Ishikawa (cell line): ENCODE data around the gene RARB.

Experiments used
- CEBPB ChIP-seq: IDR thresholded peaks from 2 replicates; pipeline ENCODE4 v1.6.1; 2012
- CREB1 ChIP-seq: IDR thresholded peaks from 2 replicates; pipeline ENCODE4 v1.6.1; 2012; ENCODE audit warnings: low read depth
- EGR1 ChIP-seq: IDR thresholded peaks from 2 replicates; pipeline ENCODE4 v1.6.1; 2012
- EP300 ChIP-seq: IDR thresholded peaks from 2 replicates; pipeline ENCODE4 v1.6.1; 2012; ENCODE audit warnings: borderline replicate concordance
- FOXM1 ChIP-seq: IDR thresholded peaks from 2 replicates; pipeline ENCODE4 v1.6.1; 2012; ENCODE audit warnings: low read depth, borderline replicate concordance
- NFIC ChIP-seq: IDR thresholded peaks from 2 replicates; pipeline ENCODE4 v1.6.1; 2012
- RAD21 ChIP-seq: IDR thresholded peaks from 2 replicates; pipeline ENCODE4 v1.6.1; 2012; ENCODE audit warnings: low read depth
- TAF1 ChIP-seq: IDR thresholded peaks from 2 replicates; pipeline ENCODE4 v1.6.1; 2012; ENCODE audit warnings: low read depth, mild to moderate bottlenecking
- TCF12 ChIP-seq: IDR thresholded peaks from 2 replicates; pipeline ENCODE4 v1.6.1; 2012; ENCODE audit warnings: low read depth
- TEAD4 ChIP-seq: IDR thresholded peaks from 2 replicates; pipeline ENCODE4 v1.6.1; 2012
- YY1 ChIP-seq: IDR thresholded peaks from 2 replicates; pipeline ENCODE4 v1.6.1; 2012; ENCODE audit warnings: low read depth
- ZBTB7A ChIP-seq: IDR thresholded peaks from 2 replicates; pipeline ENCODE4 v1.6.1; 2012; ENCODE audit warnings: low read depth
- TF ChIP-seq, protein P1 (sequence below): IDR thresholded peaks from 2 replicates; pipeline ENCODE4 v1.6.1; 2012
- TF ChIP-seq, protein P2 (sequence below): IDR thresholded peaks from 2 replicates; pipeline ENCODE4 v1.6.1; 2012; ENCODE audit warnings: low read depth, mild to moderate bottlenecking
- TF ChIP-seq, protein P3 (sequence below): IDR thresholded peaks from 2 replicates; pipeline ENCODE4 v1.6.1; 2012

Gene RARB

DNA sequence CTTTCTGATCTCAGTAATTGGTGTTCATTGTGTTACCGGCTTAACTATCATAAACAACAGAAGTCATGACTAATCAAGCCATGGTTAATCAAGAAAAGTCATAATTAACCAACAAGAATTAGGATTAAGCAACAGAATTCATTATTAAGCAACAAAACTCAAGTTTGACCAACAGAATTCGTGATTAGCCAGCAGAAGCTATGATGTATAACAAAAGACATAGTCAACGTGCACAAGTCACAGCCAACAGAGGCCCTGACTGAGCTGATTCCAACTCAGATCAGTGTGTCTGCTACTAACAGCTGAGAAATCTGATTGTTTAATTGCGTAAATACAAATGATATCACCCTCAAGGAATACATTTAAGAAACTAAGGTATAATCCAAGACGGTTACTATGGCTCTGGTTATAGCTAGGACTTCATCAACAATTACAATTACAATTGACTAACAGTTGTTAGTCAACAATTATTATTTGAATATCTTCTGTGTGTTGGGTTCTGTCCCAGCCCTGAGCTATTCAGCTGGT is 67.7 kb downstream of the RARB start:
- TF ChIP-seq EGR1 (no peak), CEBPB (no peak), FOXM1 (no peak), NFIC (no peak), EP300 (no peak), TAF1 (no peak), TEAD4 (no peak), CREB1 (no peak), ZBTB7A (no peak), TCF12 (no peak), RAD21 (no peak), YY1 (no peak)
- TF ChIP-seq, protein P1, sequence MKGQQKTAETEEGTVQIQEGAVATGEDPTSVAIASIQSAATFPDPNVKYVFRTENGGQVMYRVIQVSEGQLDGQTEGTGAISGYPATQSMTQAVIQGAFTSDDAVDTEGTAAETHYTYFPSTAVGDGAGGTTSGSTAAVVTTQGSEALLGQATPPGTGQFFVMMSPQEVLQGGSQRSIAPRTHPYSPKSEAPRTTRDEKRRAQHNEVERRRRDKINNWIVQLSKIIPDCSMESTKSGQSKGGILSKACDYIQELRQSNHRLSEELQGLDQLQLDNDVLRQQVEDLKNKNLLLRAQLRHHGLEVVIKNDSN = no peak
- TF ChIP-seq, protein P2, sequence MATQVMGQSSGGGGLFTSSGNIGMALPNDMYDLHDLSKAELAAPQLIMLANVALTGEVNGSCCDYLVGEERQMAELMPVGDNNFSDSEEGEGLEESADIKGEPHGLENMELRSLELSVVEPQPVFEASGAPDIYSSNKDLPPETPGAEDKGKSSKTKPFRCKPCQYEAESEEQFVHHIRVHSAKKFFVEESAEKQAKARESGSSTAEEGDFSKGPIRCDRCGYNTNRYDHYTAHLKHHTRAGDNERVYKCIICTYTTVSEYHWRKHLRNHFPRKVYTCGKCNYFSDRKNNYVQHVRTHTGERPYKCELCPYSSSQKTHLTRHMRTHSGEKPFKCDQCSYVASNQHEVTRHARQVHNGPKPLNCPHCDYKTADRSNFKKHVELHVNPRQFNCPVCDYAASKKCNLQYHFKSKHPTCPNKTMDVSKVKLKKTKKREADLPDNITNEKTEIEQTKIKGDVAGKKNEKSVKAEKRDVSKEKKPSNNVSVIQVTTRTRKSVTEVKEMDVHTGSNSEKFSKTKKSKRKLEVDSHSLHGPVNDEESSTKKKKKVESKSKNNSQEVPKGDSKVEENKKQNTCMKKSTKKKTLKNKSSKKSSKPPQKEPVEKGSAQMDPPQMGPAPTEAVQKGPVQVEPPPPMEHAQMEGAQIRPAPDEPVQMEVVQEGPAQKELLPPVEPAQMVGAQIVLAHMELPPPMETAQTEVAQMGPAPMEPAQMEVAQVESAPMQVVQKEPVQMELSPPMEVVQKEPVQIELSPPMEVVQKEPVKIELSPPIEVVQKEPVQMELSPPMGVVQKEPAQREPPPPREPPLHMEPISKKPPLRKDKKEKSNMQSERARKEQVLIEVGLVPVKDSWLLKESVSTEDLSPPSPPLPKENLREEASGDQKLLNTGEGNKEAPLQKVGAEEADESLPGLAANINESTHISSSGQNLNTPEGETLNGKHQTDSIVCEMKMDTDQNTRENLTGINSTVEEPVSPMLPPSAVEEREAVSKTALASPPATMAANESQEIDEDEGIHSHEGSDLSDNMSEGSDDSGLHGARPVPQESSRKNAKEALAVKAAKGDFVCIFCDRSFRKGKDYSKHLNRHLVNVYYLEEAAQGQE = no peak
- TF ChIP-seq, protein P3, sequence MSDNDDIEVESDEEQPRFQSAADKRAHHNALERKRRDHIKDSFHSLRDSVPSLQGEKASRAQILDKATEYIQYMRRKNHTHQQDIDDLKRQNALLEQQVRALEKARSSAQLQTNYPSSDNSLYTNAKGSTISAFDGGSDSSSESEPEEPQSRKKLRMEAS = no peak

DNA sequence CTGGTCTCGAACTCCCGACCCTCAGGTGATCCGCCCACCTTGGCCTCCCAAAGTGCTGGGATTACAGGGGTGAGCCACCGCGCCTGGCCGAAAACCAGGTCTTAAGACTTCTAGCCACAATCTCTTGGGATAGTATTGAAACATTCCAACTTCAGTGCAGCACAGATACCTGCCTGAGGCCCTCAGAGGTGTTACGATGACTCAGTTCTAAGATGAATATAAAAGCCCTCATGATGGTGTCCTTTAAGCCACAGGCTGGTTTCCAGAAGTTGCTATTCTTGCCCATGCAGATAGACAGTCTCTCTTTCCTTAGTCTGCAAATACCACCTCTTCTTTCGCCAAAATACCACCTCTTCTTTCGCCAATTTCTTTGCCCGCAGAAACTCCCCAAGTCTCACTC is 69.0 kb downstream of the RARB start:
- TF ChIP-seq TEAD4 (no peak), RAD21 (no peak), EP300 (no peak), YY1 (no peak), ZBTB7A (no peak), TCF12 (no peak), CREB1 (no peak), FOXM1 (no peak), NFIC (no peak), TAF1 (no peak), EGR1 (no peak), CEBPB (no peak)
- TF ChIP-seq, protein P1 = no peak
- TF ChIP-seq, protein P2 = no peak
- TF ChIP-seq, protein P3 = no peak

DNA sequence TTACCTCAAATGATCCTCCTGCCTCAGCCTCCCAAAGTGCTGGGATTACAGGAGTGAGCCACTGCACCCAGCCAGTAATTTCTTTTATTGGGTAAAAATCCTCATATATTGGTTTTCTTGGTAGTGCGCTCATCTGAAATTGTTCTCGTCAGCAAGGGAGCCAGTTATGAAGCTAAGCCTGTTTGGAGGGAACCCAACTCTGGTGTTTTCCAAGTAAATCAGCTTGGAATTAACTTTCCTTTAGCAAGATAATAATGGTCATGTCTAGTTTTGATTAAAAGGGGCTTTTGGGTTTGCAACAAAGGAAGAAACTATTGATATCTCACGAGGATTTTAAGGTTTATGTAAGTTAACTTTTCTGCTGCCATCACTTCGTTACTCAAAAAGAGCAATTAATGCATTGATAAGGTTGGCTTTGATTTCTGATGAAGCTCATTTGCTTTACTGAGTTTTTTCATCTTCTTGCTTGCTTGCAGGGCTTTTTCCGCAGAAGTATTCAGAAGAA is 72.7 kb downstream of the RARB start:
- TF ChIP-seq TAF1 (no peak), FOXM1 (no peak), TCF12 (no peak), RAD21 (no peak), CEBPB (no peak), TEAD4 (no peak), NFIC (no peak), ZBTB7A (no peak)
- TF ChIP-seq, protein P1 = no peak

DNA sequence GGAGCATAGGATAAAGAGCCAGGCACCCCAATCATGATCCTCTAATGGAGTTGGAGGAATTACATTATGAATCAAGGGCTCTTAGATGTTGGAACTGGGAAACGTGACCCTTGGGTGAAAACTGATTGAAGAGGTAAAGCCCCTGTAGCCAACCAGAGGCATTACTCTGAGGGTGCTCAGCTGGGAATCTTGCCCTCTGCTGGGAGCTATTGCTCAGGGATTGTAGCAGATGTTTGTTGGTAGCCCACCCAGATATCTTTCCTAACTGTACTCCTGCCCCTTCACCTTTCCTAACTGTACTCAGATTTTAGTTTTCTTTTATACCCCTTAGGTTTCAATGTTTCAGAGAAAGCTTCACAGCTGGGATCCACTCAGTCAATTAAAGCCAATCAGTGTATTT is 74.2 kb downstream of the RARB start:
- TF ChIP-seq FOXM1 = no peak
- no peak for TF ChIP-seq NFIC

DNA sequence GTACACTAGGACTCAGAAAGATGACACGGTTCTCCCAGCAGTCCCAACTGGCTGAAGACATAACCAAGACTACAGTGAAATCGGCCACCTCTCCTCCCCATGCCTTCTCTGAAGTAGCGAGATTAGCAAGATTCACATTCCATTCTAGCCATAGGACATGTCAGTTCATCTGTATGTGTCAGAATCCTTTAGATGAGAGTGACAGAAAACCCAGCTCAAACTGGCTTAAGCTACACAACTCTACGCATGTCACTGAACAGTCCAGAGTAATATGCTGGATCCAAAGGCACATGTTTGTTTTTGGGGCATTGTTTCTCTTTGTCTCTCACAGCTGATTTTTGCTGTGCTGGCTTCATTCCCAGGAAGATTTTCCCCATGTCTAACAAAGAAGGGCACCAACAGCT is 75.8 kb downstream of the RARB start:
- TF ChIP-seq TEAD4 (no peak), EGR1 (no peak), CREB1 (no peak), YY1 (no peak), TCF12 (no peak), NFIC (no peak), ZBTB7A (no peak), RAD21 (no peak), FOXM1 (no peak), CEBPB (no peak), EP300 (no peak), TAF1 (no peak)
- TF ChIP-seq, protein P1 = no peak
- TF ChIP-seq, protein P2 = no peak
